Measurements from ENCODE around the gene BANF2. TPM values are rescaled to one million over a fixed set of nuclear protein-coding genes. Genes with fewer than 3 reads are reported as not detected.

The BANF2 gene
- total and polyA plus RNA-seq, 2 of the 13 experiments (the other 11 are each of a cell fraction or from before 2014, with no cell fraction given), result 0.35 TPM; not detected in 1

DNA sequence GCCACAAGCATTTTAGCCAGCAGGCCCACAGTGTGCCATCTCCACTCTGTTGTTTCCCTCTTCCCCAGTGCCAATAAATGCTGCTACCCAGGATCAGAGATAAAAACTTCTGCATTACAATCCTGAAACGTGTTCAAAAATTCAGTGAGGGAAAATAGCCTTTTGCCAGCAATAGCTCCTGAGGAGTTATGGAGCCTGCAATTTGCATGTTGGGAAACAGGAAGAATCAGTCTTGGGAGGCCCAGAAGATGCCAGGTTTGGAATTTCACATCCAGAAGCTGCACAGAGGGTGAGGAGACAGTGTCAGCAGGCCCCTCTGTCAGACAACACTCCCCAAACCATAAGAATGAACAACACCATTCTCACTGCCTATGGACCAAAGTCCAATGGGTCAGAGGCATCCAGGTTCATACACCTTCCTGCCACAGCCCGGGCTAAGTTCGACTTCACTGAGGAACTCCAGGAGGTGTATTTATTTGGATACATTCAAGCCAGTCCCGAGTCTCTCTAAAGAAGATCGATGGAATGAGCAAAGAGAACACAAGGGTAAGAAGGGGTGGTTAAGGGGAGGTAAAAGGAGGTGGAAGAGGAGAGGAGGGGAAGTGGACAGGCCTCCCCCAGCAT lies 38.5 kb upstream of the BANF2 start (continued):
- TF ChIP-seq MXI1 (IDR thresholded peaks at IDR 0.05; ENCODE audit: borderline replicate concordance, low read depth, low read length) (no peak), ZNF878 (CRISPR knock-in tag; IDR thresholded peaks at IDR 0.05) (no peak), RFX5 (IDR thresholded peaks at IDR 0.05; ENCODE audit: low read depth, low read length) (no peak), PAWR (CRISPR knock-in tag; IDR thresholded peaks at IDR 0.05; ENCODE audit: borderline replicate concordance) (no peak), ZNF709 (CRISPR knock-in tag; IDR thresholded peaks at IDR 0.05) (no peak), KAT2B (IDR thresholded peaks at IDR 0.05; ENCODE audit: borderline replicate concordance, low read depth, low read length) (no peak), MED13 (CRISPR knock-in tag; IDR thresholded peaks at IDR 0.05) (no peak), ZNF180 (CRISPR knock-in tag; IDR thresholded peaks at IDR 0.05; ENCODE audit: borderline replicate concordance, low read depth) (no peak), ISX (CRISPR knock-in tag; conservative IDR thresholded peaks at IDR 0.05) (no peak), FOXA1 (IDR thresholded peaks at IDR 0.05) (no peak), FOXA1 (CRISPR knock-in tag; IDR thresholded peaks at IDR 0.05) (peak; percentile 3; the same call in 1 of the 2 replicates), AHR (CRISPR knock-in tag; IDR thresholded peaks at IDR 0.05) (no peak), ZNF143 (CRISPR knock-in tag; IDR thresholded peaks at IDR 0.05) (no peak), ZNF652 (CRISPR knock-in tag; IDR thresholded peaks at IDR 0.05; ENCODE audit: borderline replicate concordance, low read depth) (no peak), ZNF773 (CRISPR knock-in tag; IDR thresholded peaks at IDR 0.05; ENCODE audit: borderline replicate concordance) (no peak), ZNF883 (CRISPR knock-in tag; IDR thresholded peaks at IDR 0.05; ENCODE audit: not compliant biosample characterization) (no peak), BATF2 (CRISPR knock-in tag; IDR thresholded peaks at IDR 0.05) (no peak), ZNF30 (CRISPR knock-in tag; IDR thresholded peaks at IDR 0.05) (no peak), GRHL1 (CRISPR knock-in tag; conservative IDR thresholded peaks at IDR 0.05) (no peak), RFXAP (CRISPR knock-in tag; IDR thresholded peaks at IDR 0.05; ENCODE audit: borderline replicate concordance) (no peak), CREM (IDR thresholded peaks at IDR 0.05) (no peak), CREM (CRISPR knock-in tag; IDR thresholded peaks at IDR 0.05) (no peak), ZNF446 (CRISPR knock-in tag; IDR thresholded peaks at IDR 0.05) (no peak), ERF (CRISPR knock-in tag; IDR thresholded peaks at IDR 0.05) (peak; percentile 32; the same call in 1 of the 2 replicates), ATM (IDR thresholded peaks at IDR 0.05; ENCODE audit: borderline replicate concordance) (no peak)
- TF ChIP-seq, protein P1, sequence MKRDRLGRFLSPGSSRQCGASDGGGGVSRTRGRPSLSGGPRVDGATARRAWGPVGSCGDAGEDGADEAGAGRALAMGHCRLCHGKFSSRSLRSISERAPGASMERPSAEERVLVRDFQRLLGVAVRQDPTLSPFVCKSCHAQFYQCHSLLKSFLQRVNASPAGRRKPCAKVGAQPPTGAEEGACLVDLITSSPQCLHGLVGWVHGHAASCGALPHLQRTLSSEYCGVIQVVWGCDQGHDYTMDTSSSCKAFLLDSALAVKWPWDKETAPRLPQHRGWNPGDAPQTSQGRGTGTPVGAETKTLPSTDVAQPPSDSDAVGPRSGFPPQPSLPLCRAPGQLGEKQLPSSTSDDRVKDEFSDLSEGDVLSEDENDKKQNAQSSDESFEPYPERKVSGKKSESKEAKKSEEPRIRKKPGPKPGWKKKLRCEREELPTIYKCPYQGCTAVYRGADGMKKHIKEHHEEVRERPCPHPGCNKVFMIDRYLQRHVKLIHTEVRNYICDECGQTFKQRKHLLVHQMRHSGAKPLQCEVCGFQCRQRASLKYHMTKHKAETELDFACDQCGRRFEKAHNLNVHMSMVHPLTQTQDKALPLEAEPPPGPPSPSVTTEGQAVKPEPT (CRISPR knock-in tag; IDR thresholded peaks at IDR 0.05; ENCODE audit: low read depth), result 0 out of 2 replicates have a peak, but pooled peaks have one; percentile 45
- TF ChIP-seq, protein P2, sequence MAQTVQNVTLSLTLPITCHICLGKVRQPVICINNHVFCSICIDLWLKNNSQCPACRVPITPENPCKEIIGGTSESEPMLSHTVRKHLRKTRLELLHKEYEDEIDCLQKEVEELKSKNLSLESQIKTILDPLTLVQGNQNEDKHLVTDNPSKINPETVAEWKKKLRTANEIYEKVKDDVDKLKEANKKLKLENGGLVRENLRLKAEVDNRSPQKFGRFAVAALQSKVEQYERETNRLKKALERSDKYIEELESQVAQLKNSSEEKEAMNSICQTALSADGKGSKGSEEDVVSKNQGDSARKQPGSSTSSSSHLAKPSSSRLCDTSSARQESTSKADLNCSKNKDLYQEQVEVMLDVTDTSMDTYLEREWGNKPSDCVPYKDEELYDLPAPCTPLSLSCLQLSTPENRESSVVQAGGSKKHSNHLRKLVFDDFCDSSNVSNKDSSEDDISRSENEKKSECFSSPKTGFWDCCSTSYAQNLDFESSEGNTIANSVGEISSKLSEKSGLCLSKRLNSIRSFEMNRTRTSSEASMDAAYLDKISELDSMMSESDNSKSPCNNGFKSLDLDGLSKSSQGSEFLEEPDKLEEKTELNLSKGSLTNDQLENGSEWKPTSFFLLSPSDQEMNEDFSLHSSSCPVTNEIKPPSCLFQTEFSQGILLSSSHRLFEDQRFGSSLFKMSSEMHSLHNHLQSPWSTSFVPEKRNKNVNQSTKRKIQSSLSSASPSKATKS (CRISPR knock-in tag; IDR thresholded peaks at IDR 0.05), result no peak

Measured in HepG2 (cell line).